PC-9 (cell line): ENCODE results near the gene TESMIN.

Source experiments
- CTCF ChIP-seq: fragments of 200-600 bp; sonication (generic); conservative IDR thresholded peaks from 2 replicates; pipeline ENCODE4 v1.6.1; 2017; ENCODE audit warnings: mixed run types, antibody characterized with exemption, mild to moderate bottlenecking, moderate library complexity
- EZH2 ChIP-seq: fragments of 200-600 bp; sonication (generic); IDR thresholded peaks from 2 replicates; pipeline ENCODE4 v1.8.0; 2017; ENCODE audit warnings: antibody characterized with exemption, low read depth

GRCh38 chr11:68682531-68682961, 68.8 kb downstream of the TESMIN start:
- no peak for TF ChIP-seq EZH2
- TF ChIP-seq CTCF: no peak
